Measurements from ENCODE around the gene DDX10.

DDX10 gene

DNA sequence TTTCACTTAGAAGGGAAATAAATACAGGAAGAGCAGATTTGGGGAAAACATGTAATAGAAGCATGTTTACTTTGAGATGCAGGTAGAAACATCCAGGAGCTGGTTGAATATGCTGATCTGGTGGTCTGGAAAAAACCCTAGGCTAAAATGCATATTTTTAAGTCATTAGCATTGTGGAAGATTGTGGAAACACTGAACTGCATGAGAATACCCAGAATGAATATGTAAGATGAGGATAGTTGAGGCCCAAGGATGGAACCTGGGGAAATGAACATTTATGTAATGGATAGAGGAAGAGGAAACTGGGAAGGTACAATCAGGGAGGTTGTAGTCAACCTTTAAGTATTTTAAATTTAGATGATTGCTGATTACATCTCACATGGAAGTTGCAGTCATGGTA lies 269.4 kb downstream of the DDX10 start:
- no peak overlapping the region for H3K27ac ChIP-seq
- TF ChIP-seq, protein P1, sequence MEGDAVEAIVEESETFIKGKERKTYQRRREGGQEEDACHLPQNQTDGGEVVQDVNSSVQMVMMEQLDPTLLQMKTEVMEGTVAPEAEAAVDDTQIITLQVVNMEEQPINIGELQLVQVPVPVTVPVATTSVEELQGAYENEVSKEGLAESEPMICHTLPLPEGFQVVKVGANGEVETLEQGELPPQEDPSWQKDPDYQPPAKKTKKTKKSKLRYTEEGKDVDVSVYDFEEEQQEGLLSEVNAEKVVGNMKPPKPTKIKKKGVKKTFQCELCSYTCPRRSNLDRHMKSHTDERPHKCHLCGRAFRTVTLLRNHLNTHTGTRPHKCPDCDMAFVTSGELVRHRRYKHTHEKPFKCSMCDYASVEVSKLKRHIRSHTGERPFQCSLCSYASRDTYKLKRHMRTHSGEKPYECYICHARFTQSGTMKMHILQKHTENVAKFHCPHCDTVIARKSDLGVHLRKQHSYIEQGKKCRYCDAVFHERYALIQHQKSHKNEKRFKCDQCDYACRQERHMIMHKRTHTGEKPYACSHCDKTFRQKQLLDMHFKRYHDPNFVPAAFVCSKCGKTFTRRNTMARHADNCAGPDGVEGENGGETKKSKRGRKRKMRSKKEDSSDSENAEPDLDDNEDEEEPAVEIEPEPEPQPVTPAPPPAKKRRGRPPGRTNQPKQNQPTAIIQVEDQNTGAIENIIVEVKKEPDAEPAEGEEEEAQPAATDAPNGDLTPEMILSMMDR (conservative IDR thresholded peaks at IDR 0.05) = no peak
- no peak for TF ChIP-seq ZFX (IDR thresholded peaks at IDR 0.05)

DNA sequence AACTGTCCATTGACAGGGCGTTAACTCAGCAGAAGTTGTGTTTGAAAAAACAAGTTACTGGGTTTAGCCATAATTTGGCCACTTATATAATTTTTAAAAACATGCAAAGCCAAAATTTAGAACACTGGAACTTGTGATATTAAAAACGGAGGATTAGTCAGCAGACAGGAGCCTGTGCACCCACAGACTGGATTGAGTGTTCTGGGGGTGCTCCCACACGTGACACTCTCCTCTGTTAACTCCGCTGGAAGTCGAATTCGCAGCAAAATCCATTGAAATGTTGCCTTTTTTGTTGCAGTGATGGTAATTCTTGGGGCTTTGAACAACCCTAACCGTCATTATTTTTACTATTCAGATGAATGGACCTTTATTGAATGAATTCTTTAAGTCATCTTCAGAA lies 269.8 kb downstream of the DDX10 start:
- TF ChIP-seq, protein P1 (conservative IDR thresholded peaks at IDR 0.05) = no peak
- H3K27ac ChIP-seq = no peak overlapping the region

DNA sequence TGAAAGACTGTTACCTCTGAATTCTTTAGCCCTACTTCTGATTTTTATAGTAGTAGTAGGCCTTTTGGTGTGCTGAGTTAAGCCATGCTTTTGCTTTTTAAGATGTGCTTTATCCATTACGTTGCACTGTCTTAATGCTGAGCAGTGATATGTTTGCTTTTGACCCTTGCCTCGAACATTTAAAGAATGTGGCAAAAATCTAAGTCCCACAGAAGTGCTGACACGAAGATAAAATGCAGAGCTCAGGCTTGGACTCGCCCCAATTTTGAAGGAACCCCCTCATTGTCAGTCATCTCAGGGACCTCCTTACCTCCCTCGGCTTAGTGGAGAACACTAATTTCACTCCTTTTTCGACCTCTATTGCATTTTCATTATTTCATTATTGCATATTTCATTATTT lies 272.9 kb downstream of the DDX10 start:
- TF ChIP-seq, protein P1 (conservative IDR thresholded peaks at IDR 0.05) = no peak
- no peak for TF ChIP-seq ZFX (IDR thresholded peaks at IDR 0.05)
- no peak overlapping the region for H3K27ac ChIP-seq

DNA sequence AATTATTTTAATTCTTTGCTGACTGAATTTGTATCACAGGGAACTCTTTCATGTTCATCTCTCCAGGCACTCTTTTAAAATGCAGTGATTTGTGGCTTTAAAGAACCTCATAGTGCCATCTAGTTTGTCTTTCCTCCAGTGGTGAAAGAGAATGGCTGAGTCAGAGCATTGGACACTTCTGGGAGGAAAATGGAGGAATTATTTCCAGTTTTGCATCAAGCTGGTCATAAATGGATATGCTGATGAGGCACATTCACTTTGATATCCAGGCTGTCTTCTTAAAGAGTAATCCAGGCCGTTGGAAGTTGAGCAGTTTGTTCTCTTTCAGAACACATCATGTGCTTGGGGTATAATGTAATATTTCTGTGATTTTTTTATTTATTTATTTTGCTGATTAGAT lies 273.7 kb downstream of the DDX10 start:
- no peak for TF ChIP-seq ZFX (IDR thresholded peaks at IDR 0.05)
- TF ChIP-seq, protein P1 (conservative IDR thresholded peaks at IDR 0.05) = no peak
- no peak overlapping the region for H3K27ac ChIP-seq

DNA sequence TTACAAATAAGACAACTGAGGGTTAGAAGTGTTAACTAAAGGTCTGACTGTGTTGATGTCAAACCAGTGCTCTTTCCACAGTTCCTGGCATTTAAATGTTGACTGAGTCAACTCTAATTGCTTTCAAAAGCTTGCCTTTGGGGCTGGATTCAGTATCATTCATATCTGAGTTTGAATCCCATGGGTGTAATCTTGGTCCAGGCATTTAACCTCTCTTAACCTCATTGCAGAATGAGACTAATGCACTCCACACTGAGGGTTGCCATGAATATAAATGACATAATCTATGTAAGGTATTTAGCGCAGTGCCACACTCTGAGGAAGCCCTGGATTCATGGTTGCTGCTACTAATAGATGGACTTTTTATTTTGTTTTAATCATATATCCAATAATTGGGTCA lies 274.3 kb downstream of the DDX10 start:
- no peak for TF ChIP-seq ZFX (IDR thresholded peaks at IDR 0.05)
- no peak overlapping the region for H3K27ac ChIP-seq

DNA sequence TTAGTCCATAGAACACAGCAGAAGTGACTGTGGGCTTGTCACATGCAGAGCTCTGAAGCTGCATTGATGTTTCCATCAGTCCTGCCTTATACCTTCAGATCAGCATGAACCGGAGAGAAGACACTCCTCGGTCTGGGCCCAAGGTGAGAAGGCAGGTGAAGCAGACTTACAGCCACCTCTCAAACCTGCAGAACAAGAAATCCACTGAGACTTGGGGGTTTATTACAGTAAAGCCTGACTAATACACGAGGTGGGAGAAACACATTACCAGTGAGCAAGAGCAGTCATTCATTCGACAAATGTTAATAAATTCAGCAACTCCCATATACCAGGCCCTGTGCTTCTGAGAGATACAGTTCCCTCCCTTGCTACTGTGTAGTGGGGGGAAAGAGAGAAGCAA lies 279.0 kb downstream of the DDX10 start:
- no peak overlapping the region for H3K27ac ChIP-seq
- TF ChIP-seq, protein P1 (conservative IDR thresholded peaks at IDR 0.05) = no peak
- TF ChIP-seq ZFX (IDR thresholded peaks at IDR 0.05) = no peak

DNA sequence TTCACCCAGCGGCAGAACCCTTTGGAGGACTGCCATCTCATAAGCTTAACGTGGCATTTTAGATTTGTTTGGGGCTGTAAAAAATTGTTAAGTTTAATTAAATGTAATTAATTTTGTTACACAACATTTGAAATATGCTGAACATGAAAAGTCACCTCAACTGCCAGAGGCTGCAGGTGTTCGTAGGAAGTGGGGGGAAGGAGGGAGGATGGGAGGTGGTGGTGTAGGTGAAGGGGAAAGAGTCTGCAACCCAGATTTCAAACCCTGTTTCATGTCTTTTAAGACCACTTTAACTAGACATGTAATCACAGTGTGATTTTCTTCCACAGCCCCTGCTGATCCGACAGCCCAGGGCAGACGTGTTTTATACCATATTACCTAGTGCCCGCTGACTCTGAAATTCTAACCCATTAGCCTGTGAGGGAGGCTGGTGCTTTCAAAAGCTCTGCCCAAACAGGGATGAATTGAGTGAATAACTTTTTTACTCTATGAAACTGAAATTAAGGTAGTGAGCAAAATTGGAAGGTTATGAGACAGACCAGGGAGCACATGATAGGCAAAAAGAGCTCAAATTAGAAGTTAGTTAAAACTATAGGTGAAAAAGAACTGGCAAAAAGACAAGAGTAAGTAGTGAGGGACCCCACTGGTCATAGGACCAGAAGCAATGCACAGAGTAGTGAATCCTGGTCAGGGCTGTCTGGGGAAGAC lies 279.8 kb downstream of the DDX10 start:
- no peak overlapping the region for H3K27ac ChIP-seq
- TF ChIP-seq ZFX (IDR thresholded peaks at IDR 0.05) = no peak
- TF ChIP-seq, protein P1 (conservative IDR thresholded peaks at IDR 0.05) = no peak

DNA sequence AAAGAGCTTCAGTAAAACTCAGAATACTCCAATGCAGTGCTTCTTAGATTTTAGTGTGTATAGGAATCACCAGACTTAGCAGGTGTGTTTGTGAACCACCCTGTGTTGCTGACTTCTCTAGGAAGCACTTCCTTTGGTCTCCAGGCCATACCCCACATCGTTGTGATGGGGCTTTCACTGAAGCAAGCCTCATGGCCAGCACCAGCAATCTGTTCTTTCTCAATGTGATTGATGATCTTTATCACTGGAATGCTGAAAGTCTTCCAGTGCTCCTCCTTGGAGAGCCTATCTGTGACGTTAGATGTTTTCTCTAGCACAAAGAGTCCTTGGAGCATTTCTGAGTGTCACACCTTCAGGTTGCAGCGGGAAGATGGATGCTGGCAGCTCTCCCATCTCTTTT lies 280.5 kb downstream of the DDX10 start:
- TF ChIP-seq, protein P1 (conservative IDR thresholded peaks at IDR 0.05) = no peak
- TF ChIP-seq ZFX (IDR thresholded peaks at IDR 0.05) = no peak

More for the DNA sequence above, 280.5 kb downstream of the DDX10 start:
- no peak overlapping the region for H3K27ac ChIP-seq
